Thoracic aorta (tissue), 2 donors: ENCODE data around the gene ANTXR2. TPM values are rescaled to one million over a fixed set of nuclear protein-coding genes. Genes with fewer than 3 reads are reported as not detected.
A peak's percentile ranks its signal among the peaks of the same experiment; 100 is the strongest.

Source experiments
- ATAC-seq: fragments of 150-250 bp; one replicate; pipeline ENCODE4 v1.8.0; 2017; ENCODE audit warnings: low read depth; ENCODE audit not compliant: insufficient number of reproducible peaks, low FRiP score
- DNase-seq: peaks from one replicate; pipeline ENCODE4 v3.0.0-alpha.2; 2020; ENCODE audit warnings: low spot score
- H3K27ac ChIP-seq, 2 donors: fragments of 200-600 bp; sonication (generic); 1 replicate in 1 of 2; 2 replicates in 1 of 2; pipeline ENCODE4 v1.5.1; 2016; ENCODE audit warnings: mild to moderate bottlenecking in 2 of 2, moderate library complexity in 2 of 2
- H3K27me3 ChIP-seq: fragments of 200-600 bp; sonication (generic); replicated peaks from 2 replicates; pipeline ENCODE4 v1.6.0; 2016; ENCODE audit warnings: mild to moderate bottlenecking; ENCODE audit not compliant: insufficient read depth
- H3K36me3 ChIP-seq: fragments of 200-600 bp; sonication (generic); one replicate; pipeline ENCODE4 v1.5.1; 2016
- H3K4me1 ChIP-seq, 2 donors: fragments of 200-600 bp; sonication (generic); 1 replicate in 1 of 2; 2 replicates in 1 of 2; pipeline versions ENCODE4 v1.5.1 to v1.6.0; 2016; ENCODE audit warnings: low read depth in 2 of 2, mild to moderate bottlenecking in 1 of 2; ENCODE audit not compliant: control insufficient read depth in 1 of 2
- H3K4me3 ChIP-seq: fragments of 200-600 bp; sonication (generic); 2 replicates; pipeline ENCODE4 v1.5.1; 2016; ENCODE audit warnings: mild to moderate bottlenecking
- H3K9me3 ChIP-seq: fragments of 200-600 bp; sonication (generic); 2 replicates; pipeline ENCODE4 v1.5.1; 2016
- CTCF ChIP-seq: fragments of 200-600 bp; sonication (generic); IDR thresholded peaks from one replicate; pipeline ENCODE4 v1.5.1; 2019; ENCODE audit warnings: antibody characterized with exemption
- total RNA-seq, 2 donors: library from RNA; depleted of rRNA; stranded (reverse); fragments of >200 nt; gene quantifications; one replicate each; pipeline versions ENCODE4 v1.1.0 to v1.2.3, GENCODE V29; 2016

ANTXR2 gene
- total RNA-seq, 2 donors from 2014 or later = 48.3 to 63.8 TPM

GRCh38 chr4:80069837-80070731 is 2.9 kb downstream of the ANTXR2 start:
- DNase-seq (no peak), ATAC-seq (no peak)
- Histone ChIP-seq H3K27ac (no peak overlapping the region), H3K36me3 (peaks cover 12% of the 10 kb centered on the region), H3K4me1 (peaks cover 17 to 33% of the 10 kb centered on the region in 2 donors), H3K9me3 (no peaks in the 10 kb centered on the region), H3K27me3 (no peaks in the 10 kb centered on the region), H3K4me3 (peak overlapping the region; percentile 81)
- no peak for TF ChIP-seq CTCF

- no peak overlapping the region for H3K27ac ChIP-seq
- no peaks in the 10 kb centered on the region for H3K27me3 ChIP-seq
- peaks cover 17 to 33% of the 10 kb centered on the region in 2 donors for H3K4me1 ChIP-seq
- no peaks in the 10 kb centered on the region for H3K9me3 ChIP-seq
- DNase-seq = no peak
- no peak for ATAC-seq
- no peak overlapping the region for H3K4me3 ChIP-seq
- H3K36me3 ChIP-seq = peaks cover 12% of the 10 kb centered on the region
- TF ChIP-seq CTCF = no peak
Measured at GRCh38 chr4:80069108-80069836, 3.8 kb downstream of the ANTXR2 start.

GRCh38 chr4:80065601-80066000 is 7.4 kb downstream of the ANTXR2 start:
- TF ChIP-seq CTCF = no peak
- no peak overlapping the region for H3K4me3 ChIP-seq
- H3K36me3 ChIP-seq = peaks cover 12% of the 10 kb centered on the region
- H3K4me1 ChIP-seq = peaks cover 0 to 14% of the 10 kb centered on the region in 2 donors
- no peaks in the 10 kb centered on the region for H3K9me3 ChIP-seq
- DNase-seq (no peak), ATAC-seq (no peak)
- no peak overlapping the region for H3K27ac ChIP-seq
- H3K27me3 ChIP-seq = no peaks in the 10 kb centered on the region

GRCh38 chr4:80062527-80062926 is 10.5 kb downstream of the ANTXR2 start:
- Histone ChIP-seq H3K9me3 (no peaks in the 10 kb centered on the region), H3K36me3 (peaks cover 11% of the 10 kb centered on the region), H3K27ac (no peak overlapping the region), H3K4me1 (peaks cover 0 to 6% of the 10 kb centered on the region in 2 donors), H3K4me3 (no peak overlapping the region), H3K27me3 (no peaks in the 10 kb centered on the region)
- ATAC-seq (no peak), DNase-seq (no peak)
- TF ChIP-seq CTCF = no peak

- Histone ChIP-seq H3K4me1 (peaks cover 0 to 6% of the 10 kb centered on the region in 2 donors), H3K4me3 (no peak overlapping the region), H3K9me3 (no peaks in the 10 kb centered on the region), H3K36me3 (no peaks in the 10 kb centered on the region), H3K27ac (no peak overlapping the region), H3K27me3 (no peaks in the 10 kb centered on the region)
- no peak for ATAC-seq
- TF ChIP-seq CTCF = no peak
- DNase-seq = no peak
Measured at GRCh38 chr4:80060804-80061203, 12.2 kb downstream of the ANTXR2 start.
